Activated T-helper 2 cell treated with anti-CD3 and anti-CD28 coated beads, Interferon-gamma antibody, Interleukin-2, Interleukin-4, amounts not matched to agents 10 μg/mL and 5 μg/mL and 100 μg/mL, durations not matched to agents 14 hours and 24 hours and 36 hours (primary cell): ENCODE results near the gene RPL10. TPM values are rescaled to one million over a fixed set of nuclear protein-coding genes. Genes with fewer than 3 reads are reported as not detected.

Experiments
- DNase-seq: peaks from one replicate; pipeline ENCODE4 v3.0.0; 2021; ENCODE audit warnings: low spot score
- H3K27ac Mint-ChIP-seq: one replicate; pipeline ENCODE4 v1.8.0; 2021; ENCODE audit warnings: mixed read lengths
- H3K27me3 Mint-ChIP-seq: one replicate; pipeline ENCODE4 v1.8.0; 2021; ENCODE audit warnings: low read depth, mixed read lengths
- H3K36me3 Mint-ChIP-seq: one replicate; pipeline ENCODE4 v1.8.0; 2021; ENCODE audit warnings: low read depth, mixed read lengths
- H3K4me1 Mint-ChIP-seq: one replicate; pipeline ENCODE4 v1.8.0; 2021; ENCODE audit warnings: low read depth, mixed read lengths
- H3K4me3 Mint-ChIP-seq: one replicate; pipeline ENCODE4 v1.8.0; 2021; ENCODE audit warnings: low read depth, mild to moderate bottlenecking, moderate library complexity, mixed read lengths
- H3K9me3 Mint-ChIP-seq: one replicate; pipeline ENCODE4 v1.8.0; 2021; ENCODE audit warnings: mixed read lengths
- intact Hi-C: fragments of 100-400 bp; cut with micrococcal nuclease; formaldehyde crosslinking; loops from one replicate; pipeline ENCODE4 v1.15.1; 2023
- total RNA-seq: library from RNA; stranded (reverse); gene quantifications from 2 replicates; pipeline ENCODE4 v1.2.3, GENCODE V29; 2022

The RPL10 gene
- total RNA-seq, 1 donor from 2014 or later: 2,692 TPM

DNA sequence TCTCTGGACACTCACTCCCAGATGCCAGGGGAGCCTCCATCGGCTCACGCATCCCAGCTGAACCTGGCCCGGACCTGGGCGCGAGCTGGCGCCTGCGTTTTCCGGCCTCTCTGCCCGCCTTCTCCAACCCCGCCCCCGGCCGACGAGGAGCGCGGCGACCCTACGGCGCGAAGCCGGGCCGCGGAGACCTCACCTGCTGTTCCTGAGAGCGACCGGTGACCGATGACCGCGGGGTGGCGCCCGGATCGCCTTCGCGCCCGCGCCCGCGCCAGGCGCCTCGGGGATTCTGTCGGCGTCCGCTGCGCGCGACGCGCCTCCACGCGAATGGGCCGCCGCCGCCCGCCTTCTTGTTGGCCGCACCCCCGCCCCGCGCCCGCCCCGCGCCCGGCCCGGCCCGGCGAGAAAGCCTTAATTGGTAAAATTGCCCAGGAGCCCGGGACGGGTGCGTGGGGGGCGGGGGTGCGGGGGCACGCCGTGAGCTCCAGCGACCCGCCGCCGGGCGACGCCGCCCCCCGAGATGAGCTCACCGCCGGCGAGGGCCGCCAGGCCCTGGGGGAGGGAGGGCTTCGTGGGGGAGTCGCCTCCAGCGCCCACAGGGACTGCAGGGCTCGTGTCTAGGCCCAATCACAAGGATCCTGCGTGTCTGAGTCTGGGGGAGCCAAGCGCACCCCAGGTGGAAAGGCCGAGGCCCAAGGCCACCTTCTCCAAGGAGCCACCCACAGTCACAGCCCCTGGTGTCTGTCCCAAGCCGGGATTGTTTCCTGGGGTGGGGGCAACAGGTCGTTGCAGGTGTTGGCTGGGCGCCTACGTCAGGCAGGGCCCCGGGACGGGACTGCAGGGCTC, 23.6 kb upstream of the RPL10 start, which contains the start of gene FLNA:
Gene FLNA, minus strand, starts transcription at position 322 of the 843 bp plus-strand sequence. CDS start 3,389 bp downstream, outside the sequence.
- intact Hi-C loops: loop anchor here (5.0 to 10.0 kb wide), 3 partner anchors 277 to 450 kb away; partner anchors contain the start of genes ARHGAP4, HCFC1, MECP2 and TMEM187
- no peak for DNase-seq
- Mint-ChIP-seq H3K27ac (peak within 1 kb of the TSS; percentile 22), H3K36me3 (peaks cover 11% of the 10 kb centered on the region), H3K27me3 (no peaks in the 10 kb centered on the region), H3K9me3 (no peaks in the 10 kb centered on the region), H3K4me1 (peaks cover 8% of the 10 kb centered on the region), H3K4me3 (peak within 1 kb of the TSS; percentile 75)

DNA sequence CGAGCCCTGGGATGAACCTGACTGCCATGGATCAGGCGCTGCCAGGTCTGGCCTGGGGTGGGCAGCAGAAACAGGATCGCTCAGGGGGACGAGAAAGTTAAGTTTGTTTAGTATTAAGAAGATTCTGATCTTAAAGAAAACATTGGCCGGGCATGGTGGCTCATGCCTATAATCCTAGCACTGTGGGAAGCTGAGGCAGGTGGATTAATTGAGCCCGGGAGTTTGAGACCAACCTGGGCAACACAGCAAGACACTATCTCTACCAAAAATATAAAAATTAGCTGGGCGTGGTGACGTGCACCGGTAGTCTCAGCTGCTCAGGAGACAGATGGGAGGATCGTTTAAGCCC, 23.0 kb upstream of the RPL10 start:
- peak overlapping the region; percentile 33 for H3K4me3 Mint-ChIP-seq
- H3K36me3 Mint-ChIP-seq: peaks cover 9% of the 10 kb centered on the region
- no peaks in the 10 kb centered on the region for H3K27me3 Mint-ChIP-seq
- intact Hi-C loops: loop anchor here (5.0 to 10.0 kb wide), 2 partner anchors 403 to 450 kb away; partner anchors contain the start of genes ARHGAP4, HCFC1 and TMEM187
- H3K9me3 Mint-ChIP-seq: no peaks in the 10 kb centered on the region
- DNase-seq: no peak
- H3K4me1 Mint-ChIP-seq: peaks cover 11% of the 10 kb centered on the region
- peak overlapping the region; percentile 17 for H3K27ac Mint-ChIP-seq

DNA sequence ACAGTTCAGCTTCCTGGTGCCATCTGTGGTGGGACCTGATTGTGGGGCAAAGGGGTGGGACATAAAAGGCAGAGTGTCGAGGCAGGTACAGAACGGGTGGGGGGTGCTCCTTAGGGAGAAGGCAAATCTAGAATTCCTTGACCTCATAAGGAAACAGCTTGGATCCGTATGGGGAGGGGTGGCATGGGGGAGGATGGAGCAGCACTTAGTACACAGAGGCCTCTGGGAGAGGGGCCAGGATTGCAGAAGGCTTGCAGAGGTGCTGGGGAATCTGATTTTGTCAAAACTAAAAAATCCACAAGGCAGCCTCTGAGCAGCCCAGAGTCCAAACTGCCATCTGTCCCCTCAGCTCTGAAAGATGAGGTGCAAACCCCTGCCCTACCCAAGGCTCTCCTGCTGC, 21.4 kb upstream of the RPL10 start:
- Mint-ChIP-seq H3K4me3 (no peak overlapping the region), H3K4me1 (peaks cover 15% of the 10 kb centered on the region), H3K27ac (peak overlapping the region; percentile 28), H3K36me3 (peaks cover 13% of the 10 kb centered on the region), H3K27me3 (no peaks in the 10 kb centered on the region), H3K9me3 (no peaks in the 10 kb centered on the region)
- intact Hi-C loops: loop anchor here (5.0 to 10.0 kb wide), 2 partner anchors 404 to 452 kb away; partner anchors contain the start of genes ARHGAP4, HCFC1 and TMEM187
- no peak for DNase-seq

DNA sequence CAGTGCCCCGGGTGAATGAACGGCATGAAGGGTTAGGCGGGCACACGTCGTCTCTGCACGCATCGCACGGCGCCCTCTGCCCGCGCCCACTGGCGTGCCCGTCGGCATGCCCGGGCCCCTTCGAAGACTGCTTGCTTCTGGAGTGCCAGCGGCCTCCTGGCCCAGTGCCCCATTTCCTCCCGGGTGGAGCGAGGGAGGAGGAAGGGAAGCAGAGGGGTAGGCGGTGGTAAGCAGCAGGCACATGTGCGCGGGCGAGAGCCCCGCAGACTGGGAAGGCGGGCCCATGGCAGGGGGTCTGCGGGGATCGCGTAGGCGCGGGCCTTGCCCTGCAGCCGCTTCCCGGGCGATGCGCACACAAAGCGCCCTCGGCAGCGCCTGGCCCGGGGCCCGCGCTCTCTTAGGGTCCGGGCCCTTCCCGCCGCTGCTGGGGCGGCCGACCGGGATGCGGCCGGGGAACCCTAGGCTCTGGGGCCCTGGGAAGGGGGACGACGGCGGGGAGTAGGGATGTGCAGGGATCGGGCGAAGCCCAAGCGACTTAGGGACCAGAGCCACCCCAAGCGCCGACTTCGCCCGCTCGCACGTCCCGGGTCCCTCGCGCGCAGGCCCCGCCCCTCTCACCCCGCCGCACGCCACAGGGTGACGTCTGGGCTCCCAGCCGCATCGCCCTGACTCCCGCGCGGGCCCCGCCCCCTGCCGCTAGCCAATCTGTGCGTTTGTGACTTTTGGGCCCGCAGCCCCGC, 19.9 kb upstream of the RPL10 start:
- no peak for DNase-seq
- intact Hi-C loops: loop anchor here (1.0 to 10.0 kb wide), 3 partner anchors 9 to 453 kb away; partner anchors contain the start of genes ARHGAP4, HCFC1 and TMEM187

DNA sequence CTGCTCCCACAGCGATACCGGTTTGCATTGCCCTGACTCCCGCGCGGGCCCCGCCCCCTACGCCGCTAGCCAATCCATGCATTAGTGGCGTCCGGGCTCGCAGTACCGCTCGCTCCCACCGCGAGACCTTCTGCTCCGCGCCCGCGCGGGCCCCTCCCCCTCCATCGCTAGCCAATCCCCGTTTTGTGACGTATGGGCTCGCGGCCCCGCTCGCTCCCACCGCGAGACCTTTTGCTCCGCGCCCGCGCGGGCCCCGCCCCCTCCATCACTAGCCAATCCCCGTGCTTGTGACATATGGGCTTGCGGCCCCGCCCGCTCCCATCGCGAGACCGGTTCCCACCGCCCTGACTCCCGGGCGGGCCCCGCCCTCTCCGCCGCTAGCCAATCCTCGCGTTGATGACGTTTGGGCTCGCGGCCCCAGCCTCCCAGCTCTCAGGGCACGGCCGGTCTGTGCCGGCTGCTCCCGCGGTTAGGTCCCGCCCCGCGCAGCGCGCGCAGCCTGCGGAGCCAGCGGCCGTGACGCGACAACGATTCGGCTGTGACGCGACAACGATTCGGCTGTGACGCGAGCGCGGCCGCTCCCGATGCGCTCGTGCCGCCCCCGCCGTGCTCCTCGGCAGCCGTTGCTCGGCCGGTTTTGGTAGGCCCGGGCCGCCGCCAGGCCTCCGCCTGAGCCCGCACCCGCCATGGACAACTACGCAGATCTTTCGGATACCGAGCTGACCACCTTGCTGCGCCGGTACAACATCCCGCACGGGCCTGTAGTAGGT, 19.2 kb upstream of the RPL10 start, which contains the start of gene EMD:
Gene EMD, plus strand, starts transcription at position 497 of the 770 bp plus-strand sequence. Its CDS starts 190 bp downstream, at position 687.
- intact Hi-C loops: loop anchor here (1.0 to 10.0 kb wide), 3 partner anchors 10 to 454 kb away; partner anchors contain the start of genes ARHGAP4, HCFC1 and TMEM187
- Mint-ChIP-seq H3K4me3 (peak within 1 kb of the TSS; percentile 87), H3K9me3 (no peaks in the 10 kb centered on the region), H3K36me3 (peaks cover 13% of the 10 kb centered on the region), H3K4me1 (peaks cover 9% of the 10 kb centered on the region), H3K27ac (peak within 1 kb of the TSS; percentile 88), H3K27me3 (no peaks in the 10 kb centered on the region)
- DNase-seq: peak; percentile 96

More for the DNA sequence above, 19.9 kb upstream of the RPL10 start:
- peaks cover 13% of the 10 kb centered on the region for H3K36me3 Mint-ChIP-seq
- H3K9me3 Mint-ChIP-seq: no peaks in the 10 kb centered on the region
- H3K4me1 Mint-ChIP-seq: peaks cover 11% of the 10 kb centered on the region
- H3K4me3 Mint-ChIP-seq: peak overlapping the region; percentile 75
- H3K27me3 Mint-ChIP-seq: no peaks in the 10 kb centered on the region
- peak overlapping the region; percentile 81 for H3K27ac Mint-ChIP-seq

DNA sequence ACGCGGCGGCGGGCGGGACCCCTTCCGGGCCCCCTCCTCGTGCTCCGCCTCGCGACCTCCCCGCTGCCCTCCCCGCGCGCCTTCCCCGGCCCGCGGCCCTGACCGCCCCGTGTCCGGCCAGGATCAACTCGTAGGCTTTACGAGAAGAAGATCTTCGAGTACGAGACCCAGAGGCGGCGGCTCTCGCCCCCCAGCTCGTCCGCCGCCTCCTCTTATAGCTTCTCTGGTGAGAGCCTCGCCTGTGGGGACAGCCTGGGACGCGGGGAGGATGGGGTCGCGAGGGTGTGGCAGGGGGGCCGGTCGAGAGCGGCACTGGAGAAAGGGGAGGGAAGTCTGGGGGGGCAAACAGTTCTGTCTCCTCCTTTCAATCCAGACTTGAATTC, 18.6 kb upstream of the RPL10 start:
- Mint-ChIP-seq H3K4me3 (peak overlapping the region; percentile 87), H3K27ac (peak overlapping the region; percentile 88), H3K36me3 (peaks cover 13% of the 10 kb centered on the region), H3K4me1 (peaks cover 9% of the 10 kb centered on the region), H3K9me3 (no peaks in the 10 kb centered on the region), H3K27me3 (no peaks in the 10 kb centered on the region)
- no peak for DNase-seq
- intact Hi-C loops: loop anchor here (5.0 to 10.0 kb wide), 2 partner anchors 407 to 455 kb away; partner anchors contain the start of genes ARHGAP4, HCFC1 and TMEM187

DNA sequence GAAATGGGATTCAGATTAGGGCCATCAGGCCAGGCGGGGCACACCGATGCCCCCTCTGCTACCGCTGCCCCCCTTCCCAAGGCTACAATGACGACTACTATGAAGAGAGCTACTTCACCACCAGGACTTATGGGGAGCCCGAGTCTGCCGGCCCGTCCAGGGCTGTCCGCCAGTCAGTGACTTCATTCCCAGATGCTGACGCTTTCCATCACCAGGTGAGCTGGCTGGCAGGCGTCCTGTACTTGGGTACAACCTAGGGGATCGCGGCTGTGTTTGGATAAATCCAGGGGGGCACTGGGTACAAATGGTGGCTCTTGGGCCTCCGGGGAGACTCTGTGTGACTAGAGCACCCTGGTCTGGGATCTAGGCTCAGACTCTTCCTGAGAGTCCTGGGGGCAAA, 18.0 kb upstream of the RPL10 start:
- H3K4me3 Mint-ChIP-seq: peak overlapping the region; percentile 87
- H3K27me3 Mint-ChIP-seq: no peaks in the 10 kb centered on the region
- intact Hi-C loops: no loop called here
- peaks cover 13% of the 10 kb centered on the region for H3K36me3 Mint-ChIP-seq
- H3K9me3 Mint-ChIP-seq: no peaks in the 10 kb centered on the region
- peak overlapping the region; percentile 88 for H3K27ac Mint-ChIP-seq
- peaks cover 9% of the 10 kb centered on the region for H3K4me1 Mint-ChIP-seq
- DNase-seq: no peak

DNA sequence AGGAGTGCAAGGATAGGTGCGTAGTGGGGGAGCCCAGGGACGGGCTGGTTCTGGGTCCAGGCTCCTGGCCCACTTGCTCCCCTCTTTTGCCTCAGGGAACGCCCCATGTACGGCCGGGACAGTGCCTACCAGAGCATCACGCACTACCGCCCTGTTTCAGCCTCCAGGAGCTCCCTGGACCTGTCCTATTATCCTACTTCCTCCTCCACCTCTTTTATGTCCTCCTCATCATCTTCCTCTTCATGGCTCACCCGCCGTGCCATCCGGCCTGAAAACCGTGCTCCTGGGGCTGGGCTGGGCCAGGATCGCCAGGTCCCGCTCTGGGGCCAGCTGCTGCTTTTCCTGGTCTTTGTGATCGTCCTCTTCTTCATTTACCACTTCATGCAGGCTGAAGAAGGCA, 17.4 kb upstream of the RPL10 start:
- Mint-ChIP-seq H3K4me1 (peaks cover 9% of the 10 kb centered on the region), H3K4me3 (peak overlapping the region; percentile 87), H3K27ac (peak overlapping the region; percentile 88), H3K9me3 (no peaks in the 10 kb centered on the region), H3K27me3 (no peaks in the 10 kb centered on the region), H3K36me3 (peaks cover 13% of the 10 kb centered on the region)
- intact Hi-C loops: no loop called here
- DNase-seq: no peak

DNA sequence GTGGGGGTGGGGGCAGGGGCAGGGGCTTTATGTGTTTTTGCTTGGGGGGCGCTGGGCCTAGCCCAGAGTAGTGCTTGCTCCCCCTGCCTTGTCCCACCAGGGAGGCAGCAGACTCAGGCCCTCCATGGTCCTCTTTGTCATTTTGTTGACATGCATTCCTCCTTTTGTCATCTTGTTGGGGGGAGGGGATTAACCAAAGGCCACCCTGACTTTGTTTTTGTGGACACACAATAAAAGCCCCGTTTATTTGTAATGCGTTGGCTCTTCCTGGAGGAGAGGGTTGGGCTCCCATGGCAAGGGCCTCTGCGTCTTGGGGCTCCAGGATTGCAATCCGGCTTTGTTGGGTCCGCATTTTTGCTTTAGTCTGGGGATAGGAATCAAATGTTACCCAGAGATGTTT, 16.9 kb upstream of the RPL10 start:
- no peak overlapping the region for H3K27ac Mint-ChIP-seq
- H3K36me3 Mint-ChIP-seq: peaks cover 13% of the 10 kb centered on the region
- no peaks in the 10 kb centered on the region for H3K27me3 Mint-ChIP-seq
- intact Hi-C loops: no loop called here
- no peak overlapping the region for H3K4me3 Mint-ChIP-seq
- no peak for DNase-seq
- no peaks in the 10 kb centered on the region for H3K9me3 Mint-ChIP-seq
- peaks cover 9% of the 10 kb centered on the region for H3K4me1 Mint-ChIP-seq

DNA sequence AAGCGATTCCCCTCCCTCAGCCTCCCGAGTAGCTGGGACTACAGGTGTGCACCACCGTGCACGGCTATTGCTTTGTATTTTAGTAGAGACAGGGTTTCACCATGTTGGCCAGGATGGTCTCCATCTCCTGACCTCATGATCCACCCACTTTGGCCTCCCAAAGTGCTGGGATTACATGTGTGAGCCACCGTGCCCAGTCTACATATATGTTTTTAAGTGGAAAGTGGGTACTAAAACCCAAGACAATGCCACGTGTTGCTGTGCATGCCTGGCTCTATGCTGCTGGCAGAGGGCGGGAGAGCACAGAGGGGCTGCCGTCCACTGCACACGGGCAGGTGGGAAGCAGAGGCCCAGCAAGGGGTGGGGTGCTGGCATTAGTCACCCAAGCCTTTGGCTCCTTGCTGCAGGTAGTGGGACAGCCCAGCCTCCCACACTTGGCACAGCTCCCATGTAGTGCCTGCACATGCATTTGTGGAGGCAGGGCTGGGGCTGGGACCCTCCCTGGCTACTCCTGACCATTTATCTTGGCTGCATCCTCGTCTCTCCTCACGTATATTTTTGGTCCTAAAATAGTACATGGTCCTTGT, 15.6 kb upstream of the RPL10 start:
- intact Hi-C loops: no loop called here
- no peaks in the 10 kb centered on the region for H3K9me3 Mint-ChIP-seq
- DNase-seq: no peak
- no peaks in the 10 kb centered on the region for H3K27me3 Mint-ChIP-seq
- H3K36me3 Mint-ChIP-seq: peaks cover 13% of the 10 kb centered on the region
- H3K4me3 Mint-ChIP-seq: no peak overlapping the region
- peaks cover 8% of the 10 kb centered on the region for H3K4me1 Mint-ChIP-seq
- no peak overlapping the region for H3K27ac Mint-ChIP-seq

DNA sequence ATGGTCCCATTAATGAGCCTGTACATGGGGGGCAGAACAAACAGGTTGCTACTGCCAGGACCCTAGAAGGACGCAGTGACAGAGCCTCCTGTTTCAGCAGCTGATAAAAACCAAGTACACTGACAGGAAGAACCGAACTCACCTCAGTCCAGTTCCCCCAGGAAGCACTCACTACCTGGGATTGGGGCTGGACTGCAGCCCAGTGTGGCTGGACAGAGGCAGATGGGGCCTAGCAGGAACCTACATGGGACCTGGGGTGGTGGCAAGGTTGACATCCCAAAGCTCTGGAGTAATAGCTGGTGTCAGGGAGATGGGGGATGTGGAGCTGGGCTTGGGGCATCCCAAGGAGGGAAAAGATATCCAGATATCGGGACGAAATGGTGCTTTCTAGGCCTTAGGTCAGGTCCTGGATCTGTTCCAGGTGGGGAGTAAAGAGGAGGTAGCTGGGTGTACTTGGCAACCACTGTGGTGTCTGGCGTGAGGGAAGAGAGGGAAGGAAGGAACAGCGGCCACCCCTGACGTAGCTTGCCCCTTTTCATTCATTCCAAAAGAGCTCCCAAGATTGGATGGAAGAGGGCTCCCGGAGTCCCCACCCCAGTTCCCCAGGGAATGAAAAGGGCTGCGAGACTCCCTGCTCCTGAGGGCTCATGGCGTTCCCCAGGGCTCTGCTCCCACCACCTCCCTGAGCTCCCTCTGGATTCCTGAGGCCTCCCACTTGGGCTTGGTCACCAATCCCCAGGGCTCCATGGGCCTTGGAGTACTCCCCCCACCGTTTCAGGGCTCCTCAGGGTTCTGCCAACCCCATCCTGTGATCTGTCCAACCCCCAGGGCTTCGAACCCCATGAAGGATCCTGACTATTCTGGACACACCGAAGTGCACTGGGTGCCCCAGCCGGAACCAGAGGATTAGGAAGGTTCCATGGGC, 14.6 kb upstream of the RPL10 start:
- Mint-ChIP-seq H3K4me1 (peaks cover 8% of the 10 kb centered on the region), H3K9me3 (no peaks in the 10 kb centered on the region), H3K27ac (no peak overlapping the region), H3K27me3 (no peaks in the 10 kb centered on the region), H3K36me3 (peaks cover 13% of the 10 kb centered on the region), H3K4me3 (no peak overlapping the region)
- DNase-seq: no peak
- intact Hi-C loops: no loop called here
